ENCODE measurements around the gene DBF4B. TPM values are rescaled to one million over a fixed set of nuclear protein-coding genes. Genes with fewer than 3 reads are reported as not detected.
"Not testable (repeated sequence)": the region's sequence is repeated elsewhere in the genome, so short reads cannot be mapped to it uniquely, and the experiment has no call there.

DBF4B gene
- total RNA-seq, 1 donor from 2014 or later, result 22.5 TPM

- DNase-seq (ENCODE audit: low spot score), result no peak
- Mint-ChIP-seq H3K4me3 (no peak overlapping the region), H3K9me3 (no peaks in the 10 kb centered on the region), H3K36me3 (ENCODE audit: low read depth) (peaks cover 11% of the 10 kb centered on the region), H3K27ac (no peak overlapping the region), H3K4me1 (ENCODE audit: low read depth) (peaks cover 8% of the 10 kb centered on the region), H3K27me3 (ENCODE audit: insufficient read depth) (no peaks in the 10 kb centered on the region)
- intact Hi-C loops (cut with micrococcal nuclease), result no loop called here
These were observed 32.9 kb downstream of the DBF4B start for GRCh38 chr17:44741316-44741715.

GRCh38 chr17:44745301-44745700 is 36.8 kb downstream of the DBF4B start:
- Mint-ChIP-seq H3K4me3 (no peak overlapping the region), H3K27ac (no peak overlapping the region), H3K9me3 (no peaks in the 10 kb centered on the region), H3K4me1 (ENCODE audit: low read depth) (no peaks in the 10 kb centered on the region), H3K27me3 (ENCODE audit: insufficient read depth) (no peaks in the 10 kb centered on the region), H3K36me3 (ENCODE audit: low read depth) (peaks cover 11% of the 10 kb centered on the region)
- intact Hi-C loops (cut with micrococcal nuclease), result no loop called here
- no peak for DNase-seq (ENCODE audit: low spot score)

- H3K4me1 Mint-ChIP-seq (ENCODE audit: low read depth); H3K27me3 Mint-ChIP-seq (ENCODE audit: insufficient read depth); H3K27ac Mint-ChIP-seq; intact Hi-C loops (cut with micrococcal nuclease); H3K9me3 Mint-ChIP-seq; DNase-seq (ENCODE audit: low spot score); H3K4me3 Mint-ChIP-seq: not testable (repeated sequence)
- H3K36me3 Mint-ChIP-seq (ENCODE audit: low read depth), result peaks cover 13% of the 10 kb centered on the region
These were observed 37.3 kb downstream of the DBF4B start for GRCh38 chr17:44745738-44746137.

GRCh38 chr17:44747566-44747965 is 39.1 kb downstream of the DBF4B start:
- no peak overlapping the region for H3K27ac Mint-ChIP-seq
- no peaks in the 10 kb centered on the region for H3K9me3 Mint-ChIP-seq
- H3K36me3 Mint-ChIP-seq (ENCODE audit: low read depth), result peaks cover 20% of the 10 kb centered on the region
- no peaks in the 10 kb centered on the region for H3K27me3 Mint-ChIP-seq (ENCODE audit: insufficient read depth)
- no peak overlapping the region for H3K4me3 Mint-ChIP-seq
- no peak for DNase-seq (ENCODE audit: low spot score)
- intact Hi-C loops (cut with micrococcal nuclease), result no loop called here
- no peaks in the 10 kb centered on the region for H3K4me1 Mint-ChIP-seq (ENCODE audit: low read depth)

- H3K4me1 Mint-ChIP-seq (ENCODE audit: low read depth), result no peaks in the 10 kb centered on the region
- no peaks in the 10 kb centered on the region for H3K27me3 Mint-ChIP-seq (ENCODE audit: insufficient read depth)
- H3K4me3 Mint-ChIP-seq, result no peak overlapping the region
- no peak for DNase-seq (ENCODE audit: low spot score)
- H3K9me3 Mint-ChIP-seq, result no peaks in the 10 kb centered on the region
- intact Hi-C loops (cut with micrococcal nuclease), result no loop called here
- H3K36me3 Mint-ChIP-seq (ENCODE audit: low read depth), result peaks cover 15% of the 10 kb centered on the region
- no peak overlapping the region for H3K27ac Mint-ChIP-seq
These were observed 40.9 kb downstream of the DBF4B start for GRCh38 chr17:44749076-44749979.

GRCh38 chr17:44749980-44750318 is 41.5 kb downstream of the DBF4B start:
- no peaks in the 10 kb centered on the region for H3K9me3 Mint-ChIP-seq
- H3K27me3 Mint-ChIP-seq (ENCODE audit: insufficient read depth), result no peaks in the 10 kb centered on the region
- intact Hi-C loops (cut with micrococcal nuclease), result no loop called here
- no peak overlapping the region for H3K27ac Mint-ChIP-seq
- H3K36me3 Mint-ChIP-seq (ENCODE audit: low read depth), result peaks cover 15% of the 10 kb centered on the region
- H3K4me1 Mint-ChIP-seq (ENCODE audit: low read depth), result no peaks in the 10 kb centered on the region
- no peak for DNase-seq (ENCODE audit: low spot score)
- no peak overlapping the region for H3K4me3 Mint-ChIP-seq

GRCh38 chr17:44751331-44751730 is 42.9 kb downstream of the DBF4B start:
- Mint-ChIP-seq H3K4me1 (ENCODE audit: low read depth) (no peaks in the 10 kb centered on the region), H3K27me3 (ENCODE audit: insufficient read depth) (peaks cover under 1% of the 10 kb centered on the region), H3K36me3 (ENCODE audit: low read depth) (peaks cover 15% of the 10 kb centered on the region), H3K4me3 (no peak overlapping the region), H3K27ac (no peak overlapping the region), H3K9me3 (no peaks in the 10 kb centered on the region)
- DNase-seq (ENCODE audit: low spot score), result no peak
- intact Hi-C loops (cut with micrococcal nuclease), result no loop called here

- H3K27me3 Mint-ChIP-seq (ENCODE audit: insufficient read depth), result peaks cover 2% of the 10 kb centered on the region
- no peak for DNase-seq (ENCODE audit: low spot score)
- intact Hi-C loops (cut with micrococcal nuclease), result no loop called here
- H3K9me3 Mint-ChIP-seq, result no peaks in the 10 kb centered on the region
- H3K36me3 Mint-ChIP-seq (ENCODE audit: low read depth), result peaks cover 15% of the 10 kb centered on the region
- no peak overlapping the region for H3K4me3 Mint-ChIP-seq
- H3K4me1 Mint-ChIP-seq (ENCODE audit: low read depth), result no peaks in the 10 kb centered on the region
- H3K27ac Mint-ChIP-seq, result no peak overlapping the region
These were observed 43.3 kb downstream of the DBF4B start for GRCh38 chr17:44751806-44752205.

GRCh38 chr17:44752953-44753861 is 44.7 kb downstream of the DBF4B start:
- Mint-ChIP-seq H3K27me3 (ENCODE audit: insufficient read depth) (peaks cover 16% of the 10 kb centered on the region), H3K4me1 (ENCODE audit: low read depth) (no peaks in the 10 kb centered on the region), H3K36me3 (ENCODE audit: low read depth) (peaks cover 12% of the 10 kb centered on the region), H3K4me3 (no peak overlapping the region), H3K27ac (no peak overlapping the region), H3K9me3 (no peaks in the 10 kb centered on the region)
- intact Hi-C loops (cut with micrococcal nuclease), result no loop called here
- no peak for DNase-seq (ENCODE audit: low spot score)

GRCh38 chr17:44754276-44754675 is 45.8 kb downstream of the DBF4B start:
- H3K4me3 Mint-ChIP-seq, result no peak overlapping the region
- no peak for DNase-seq (ENCODE audit: low spot score)
- intact Hi-C loops (cut with micrococcal nuclease), result no loop called here
- no peaks in the 10 kb centered on the region for H3K9me3 Mint-ChIP-seq
- peaks cover 12% of the 10 kb centered on the region for H3K36me3 Mint-ChIP-seq (ENCODE audit: low read depth)
- H3K27me3 Mint-ChIP-seq (ENCODE audit: insufficient read depth), result peaks cover 17% of the 10 kb centered on the region
- no peaks in the 10 kb centered on the region for H3K4me1 Mint-ChIP-seq (ENCODE audit: low read depth)
- no peak overlapping the region for H3K27ac Mint-ChIP-seq

- H3K4me3 Mint-ChIP-seq; DNase-seq (ENCODE audit: low spot score); H3K9me3 Mint-ChIP-seq; H3K4me1 Mint-ChIP-seq (ENCODE audit: low read depth); intact Hi-C loops (cut with micrococcal nuclease); H3K27ac Mint-ChIP-seq: not testable (repeated sequence)
- peaks cover 20% of the 10 kb centered on the region for H3K27me3 Mint-ChIP-seq (ENCODE audit: insufficient read depth)
- H3K36me3 Mint-ChIP-seq (ENCODE audit: low read depth), result peaks cover 10% of the 10 kb centered on the region
These were observed 46.7 kb downstream of the DBF4B start for GRCh38 chr17:44755180-44755579.

- no peak overlapping the region for H3K4me3 Mint-ChIP-seq
- no peak for DNase-seq (ENCODE audit: low spot score)
- H3K27ac Mint-ChIP-seq, result no peak overlapping the region
These were observed 48.8 kb downstream of the DBF4B start for GRCh38 chr17:44757045-44757917.

More at GRCh38 chr17:44757045-44757917, 48.8 kb downstream of the DBF4B start:
- intact Hi-C loops (cut with micrococcal nuclease), result no loop called here
- Mint-ChIP-seq H3K36me3 (ENCODE audit: low read depth) (no peaks in the 10 kb centered on the region), H3K4me1 (ENCODE audit: low read depth) (no peaks in the 10 kb centered on the region), H3K9me3 (no peaks in the 10 kb centered on the region), H3K27me3 (ENCODE audit: insufficient read depth) (peaks cover 36% of the 10 kb centered on the region)
